Fibroblast of the aortic adventitia (primary cell): ENCODE results near the gene SETD3. TPM values are rescaled to one million over a fixed set of nuclear protein-coding genes. Genes with fewer than 3 reads are reported as not detected.

ENCODE experiments used
- DNase-seq: peaks from one replicate; pipeline ENCODE4 v3.0.0-alpha.2; 2010; ENCODE audit warnings: low read depth
- H3K4me3 ChIP-seq: 2 replicates; pipeline ENCODE4 v1.5.1; 2011; ENCODE audit warnings: low read depth, mild to moderate bottlenecking, control low read depth, low read length, moderate library complexity
- total RNA-seq: library from RNA; depleted of rRNA; stranded (reverse); fragments of >200 nt; gene quantifications from 2 replicates; pipeline ENCODE4 v1.2.3, GENCODE V29; 2012; ENCODE audit warnings: low replicate concordance
- TF ChIP-seq, protein P1 (sequence below): IDR thresholded peaks from 2 replicates; pipeline ENCODE4 v1.5.1; 2011; ENCODE audit warnings: mild to moderate bottlenecking, low read length, control low read depth, inconsistent platforms; ENCODE audit not compliant: insufficient read depth

Gene SETD3
- total RNA-seq, 1 donor, result 47.6 TPM

DNA sequence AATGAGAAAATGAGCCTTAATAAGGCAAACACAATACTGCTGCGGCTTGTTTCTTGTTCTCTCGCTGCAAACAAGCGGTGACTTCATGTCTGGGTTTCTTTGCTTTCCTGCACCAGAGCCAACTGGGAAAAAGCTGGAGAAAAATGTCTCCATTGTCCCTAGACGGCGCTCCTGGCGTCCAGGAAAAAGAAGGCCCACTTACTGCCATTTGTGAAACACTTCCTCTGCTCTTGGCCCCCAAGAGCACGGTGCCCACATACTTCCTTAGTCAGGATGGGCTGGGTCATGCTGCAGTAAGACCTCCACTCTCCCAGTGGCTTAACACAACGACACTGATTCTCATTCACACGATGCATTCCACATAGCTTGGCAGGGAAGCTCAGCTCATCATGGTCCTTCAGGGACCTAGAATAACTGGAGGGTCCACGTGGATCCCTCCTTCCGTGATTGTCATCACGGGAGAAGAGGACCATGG is 122.7 kb downstream of the SETD3 start:
- no peak for DNase-seq

DNA sequence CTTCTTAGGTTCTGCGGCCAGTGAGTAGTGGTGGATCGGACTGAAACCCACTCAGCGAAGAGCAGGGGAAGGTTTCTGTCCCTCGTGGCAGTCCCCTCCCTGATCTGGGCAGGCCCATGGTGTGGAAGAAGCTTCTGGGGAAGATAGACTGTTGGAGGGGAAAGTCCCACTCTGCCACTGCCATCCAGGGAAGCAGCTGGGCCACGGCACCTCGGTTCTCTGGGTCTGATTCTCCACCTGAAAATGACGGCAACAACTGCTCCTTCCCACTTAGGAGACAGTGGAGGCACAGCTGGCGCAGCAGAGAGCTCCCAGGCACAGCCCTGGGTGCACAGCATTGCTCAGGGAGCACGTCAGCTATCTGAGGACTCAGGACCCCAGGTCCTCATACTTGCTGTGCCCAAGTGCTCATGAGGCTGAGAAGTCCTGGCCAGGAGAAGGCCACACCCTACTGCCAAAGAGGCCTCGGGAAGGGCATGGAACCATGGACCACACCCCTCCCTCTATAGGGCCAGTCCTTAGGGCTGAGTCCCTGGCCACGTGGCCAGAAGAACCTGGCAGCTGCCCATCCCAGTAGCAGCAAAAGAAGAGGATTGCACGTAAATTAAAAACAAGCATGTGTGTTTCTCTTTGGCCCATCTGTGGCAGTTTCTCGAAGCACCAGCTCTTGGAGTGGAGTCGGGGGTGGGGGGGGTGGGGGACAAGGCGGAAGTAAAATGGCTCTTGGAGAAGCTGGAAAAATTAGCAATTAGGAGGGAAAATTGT is 123.3 kb downstream of the SETD3 start:
- no peak overlapping the region for H3K4me3 ChIP-seq
- TF ChIP-seq, protein P1, sequence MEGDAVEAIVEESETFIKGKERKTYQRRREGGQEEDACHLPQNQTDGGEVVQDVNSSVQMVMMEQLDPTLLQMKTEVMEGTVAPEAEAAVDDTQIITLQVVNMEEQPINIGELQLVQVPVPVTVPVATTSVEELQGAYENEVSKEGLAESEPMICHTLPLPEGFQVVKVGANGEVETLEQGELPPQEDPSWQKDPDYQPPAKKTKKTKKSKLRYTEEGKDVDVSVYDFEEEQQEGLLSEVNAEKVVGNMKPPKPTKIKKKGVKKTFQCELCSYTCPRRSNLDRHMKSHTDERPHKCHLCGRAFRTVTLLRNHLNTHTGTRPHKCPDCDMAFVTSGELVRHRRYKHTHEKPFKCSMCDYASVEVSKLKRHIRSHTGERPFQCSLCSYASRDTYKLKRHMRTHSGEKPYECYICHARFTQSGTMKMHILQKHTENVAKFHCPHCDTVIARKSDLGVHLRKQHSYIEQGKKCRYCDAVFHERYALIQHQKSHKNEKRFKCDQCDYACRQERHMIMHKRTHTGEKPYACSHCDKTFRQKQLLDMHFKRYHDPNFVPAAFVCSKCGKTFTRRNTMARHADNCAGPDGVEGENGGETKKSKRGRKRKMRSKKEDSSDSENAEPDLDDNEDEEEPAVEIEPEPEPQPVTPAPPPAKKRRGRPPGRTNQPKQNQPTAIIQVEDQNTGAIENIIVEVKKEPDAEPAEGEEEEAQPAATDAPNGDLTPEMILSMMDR, result no peak
- DNase-seq, result no peak

More for the DNA sequence above, 122.7 kb downstream of the SETD3 start:
- H3K4me3 ChIP-seq, result no peak overlapping the region
- TF ChIP-seq, protein P1, result no peak

DNA sequence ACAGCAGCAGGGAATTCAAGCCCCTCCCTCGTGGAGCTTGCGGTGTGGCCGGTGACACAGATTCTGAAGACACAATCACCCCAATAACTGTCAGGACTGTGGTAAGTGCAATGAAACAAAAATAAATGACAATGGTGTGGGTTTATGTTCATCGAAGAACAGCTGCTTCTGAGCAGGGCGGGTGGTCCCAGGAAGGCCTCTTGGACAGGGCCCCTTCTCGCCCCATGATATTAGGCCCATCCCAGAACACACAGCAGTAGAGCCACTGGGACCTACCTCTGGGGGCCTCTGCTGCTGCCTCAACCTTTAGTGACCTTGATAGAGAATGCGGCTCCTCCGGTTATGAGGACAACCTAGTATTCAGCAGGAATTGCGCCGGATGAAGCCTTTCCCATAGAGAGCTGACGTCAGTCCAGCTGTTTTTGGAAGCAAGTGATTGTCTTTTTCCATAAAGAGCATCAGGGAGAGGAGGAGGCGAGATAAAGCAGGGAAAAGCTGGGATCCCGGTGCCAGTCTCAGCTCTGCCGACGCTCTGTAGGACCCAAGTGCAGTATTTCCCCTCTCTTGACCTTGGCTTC is 124.5 kb downstream of the SETD3 start:
- no peak overlapping the region for H3K4me3 ChIP-seq
- TF ChIP-seq, protein P1, result no peak
- no peak for DNase-seq

DNA sequence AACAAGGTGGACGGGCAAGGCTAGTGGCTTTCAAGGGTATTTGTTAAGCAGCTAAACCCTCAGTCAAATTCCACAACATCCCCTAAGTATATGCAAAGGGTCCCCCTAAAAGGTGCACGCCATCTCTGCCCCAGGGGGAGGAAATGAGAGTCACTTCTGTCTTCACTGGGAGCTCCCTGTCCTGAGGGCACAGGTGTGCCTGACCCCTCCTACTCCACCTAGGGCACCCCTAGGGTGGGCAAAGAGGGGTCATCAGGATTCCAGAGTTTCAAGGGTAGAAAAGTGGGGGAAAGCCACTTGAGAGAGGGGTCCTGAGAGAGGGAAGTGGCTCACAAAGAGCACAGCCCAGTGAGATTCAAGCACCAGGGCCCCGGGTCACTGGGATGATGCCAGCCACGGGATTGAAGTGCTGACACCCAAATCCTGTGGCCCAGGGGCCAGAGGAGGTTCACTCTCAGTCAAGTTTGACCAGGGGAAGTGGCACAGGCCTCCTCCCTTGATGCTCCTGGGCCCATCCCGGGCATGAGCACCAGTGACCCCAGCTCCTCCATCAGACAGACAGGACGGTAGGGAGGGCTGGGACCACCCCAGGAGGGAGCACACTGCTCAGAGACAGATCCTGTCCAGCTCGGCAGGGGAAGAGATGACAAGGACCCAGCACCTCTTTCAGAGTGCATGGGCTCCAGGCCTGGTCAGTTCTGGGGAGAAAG is 126.3 kb downstream of the SETD3 start:
- no peak for DNase-seq
- H3K4me3 ChIP-seq, result no peak overlapping the region
- TF ChIP-seq, protein P1, result no peak

DNA sequence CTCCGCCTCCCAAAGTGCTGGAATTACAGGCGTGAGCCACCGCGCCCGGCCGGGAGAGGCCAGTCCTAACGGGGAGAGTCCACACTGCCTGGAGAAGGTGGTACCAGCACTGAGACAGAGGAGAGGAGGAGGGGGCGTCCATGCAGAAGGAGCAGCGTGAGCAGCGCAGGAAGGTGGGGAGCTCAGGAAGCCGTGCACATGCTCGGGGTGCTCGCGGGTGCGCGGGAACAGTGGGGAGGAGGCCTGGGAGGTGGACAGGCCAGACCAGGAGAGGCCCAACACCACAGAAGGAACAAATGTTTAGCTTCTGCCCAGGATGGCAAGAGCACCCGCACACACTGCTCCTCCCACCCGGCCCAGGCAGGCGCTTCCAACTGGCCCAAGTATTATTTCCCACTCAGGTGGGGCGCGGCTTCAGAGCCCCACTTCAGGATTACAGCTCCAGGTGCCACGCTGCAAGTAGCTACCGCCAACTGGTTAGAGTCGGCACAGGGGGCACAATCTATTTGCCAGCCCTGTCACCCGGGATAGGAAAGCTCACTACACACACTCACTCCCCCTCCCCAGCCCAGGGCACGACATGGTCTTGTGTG is 127.9 kb downstream of the SETD3 start:
- TF ChIP-seq, protein P1, result no peak
- H3K4me3 ChIP-seq, result no peak overlapping the region
- DNase-seq, result no peak

DNA sequence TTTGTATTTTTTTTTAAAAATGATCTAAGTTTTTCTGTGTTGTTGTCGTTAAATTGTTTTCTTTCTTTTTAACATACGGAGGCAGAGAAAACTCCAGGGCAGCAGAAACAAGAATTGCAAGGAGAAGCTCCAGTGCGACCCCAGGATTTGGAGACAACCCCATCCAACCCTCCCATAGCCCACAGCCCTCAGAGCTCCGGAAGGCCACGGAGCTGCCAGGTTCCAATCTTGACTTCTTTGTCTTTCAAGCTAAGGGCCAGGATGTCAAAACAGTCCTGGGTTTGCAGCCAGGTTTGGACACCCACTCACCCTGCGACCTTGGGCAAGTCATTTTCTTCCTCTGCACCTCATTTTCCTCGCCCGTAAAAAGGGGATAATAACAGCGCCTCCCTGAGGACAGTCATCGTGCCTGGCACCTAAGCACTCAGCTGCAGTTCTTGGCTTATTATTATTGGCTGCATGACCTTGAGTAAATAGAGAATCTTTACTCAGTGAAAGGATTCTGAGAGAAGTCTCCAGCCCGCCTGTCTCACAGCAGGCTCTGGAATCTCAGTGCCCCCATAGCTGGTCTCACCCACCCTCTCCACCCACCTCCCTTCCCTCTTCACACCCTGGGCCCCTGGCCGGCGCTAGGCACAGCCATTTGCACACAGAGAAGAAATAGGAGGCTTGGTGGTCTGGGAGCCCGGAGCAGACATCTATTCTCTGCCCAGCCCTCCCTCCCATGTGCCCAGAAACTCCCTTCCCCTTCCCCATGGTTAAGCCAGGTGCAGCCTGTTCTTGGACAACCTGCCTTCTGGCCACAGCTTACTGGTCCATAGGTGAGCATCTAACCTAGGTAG is 129.3 kb downstream of the SETD3 start:
- no peak for DNase-seq
- TF ChIP-seq, protein P1, result no peak
- H3K4me3 ChIP-seq, result no peak overlapping the region
